ENCODE data around the gene SOX4.

- TF ChIP-seq POLR2A (IDR thresholded peaks at IDR 0.05; ENCODE audit: low read depth), result no peak
- TF ChIP-seq POLR2AphosphoS5 (IDR thresholded peaks at IDR 0.05), result no peak
- TF ChIP-seq, protein P1, sequence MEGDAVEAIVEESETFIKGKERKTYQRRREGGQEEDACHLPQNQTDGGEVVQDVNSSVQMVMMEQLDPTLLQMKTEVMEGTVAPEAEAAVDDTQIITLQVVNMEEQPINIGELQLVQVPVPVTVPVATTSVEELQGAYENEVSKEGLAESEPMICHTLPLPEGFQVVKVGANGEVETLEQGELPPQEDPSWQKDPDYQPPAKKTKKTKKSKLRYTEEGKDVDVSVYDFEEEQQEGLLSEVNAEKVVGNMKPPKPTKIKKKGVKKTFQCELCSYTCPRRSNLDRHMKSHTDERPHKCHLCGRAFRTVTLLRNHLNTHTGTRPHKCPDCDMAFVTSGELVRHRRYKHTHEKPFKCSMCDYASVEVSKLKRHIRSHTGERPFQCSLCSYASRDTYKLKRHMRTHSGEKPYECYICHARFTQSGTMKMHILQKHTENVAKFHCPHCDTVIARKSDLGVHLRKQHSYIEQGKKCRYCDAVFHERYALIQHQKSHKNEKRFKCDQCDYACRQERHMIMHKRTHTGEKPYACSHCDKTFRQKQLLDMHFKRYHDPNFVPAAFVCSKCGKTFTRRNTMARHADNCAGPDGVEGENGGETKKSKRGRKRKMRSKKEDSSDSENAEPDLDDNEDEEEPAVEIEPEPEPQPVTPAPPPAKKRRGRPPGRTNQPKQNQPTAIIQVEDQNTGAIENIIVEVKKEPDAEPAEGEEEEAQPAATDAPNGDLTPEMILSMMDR (IDR thresholded peaks at IDR 0.05), result peak; percentile 61 to 66 (median 63)
Observed at GRCh38 chr6:21596949-21597682, 3.6 kb downstream of the SOX4 start.
